Colonic mucosa (tissue), 4 donors: Measurements from ENCODE around the gene PTPRT. TPM values are rescaled to one million over a fixed set of nuclear protein-coding genes. Genes with fewer than 3 reads are reported as not detected.
A peak's percentile ranks its signal among the peaks of the same experiment; 100 is the strongest.

Experiments used
- DNase-seq: peaks from one replicate; pipeline ENCODE4 v3.0.0-alpha.2; 2020
- H3K27ac ChIP-seq: fragments of 200-600 bp; one replicate; pipeline ENCODE4 v1.8.0; 2021
- H3K27me3 ChIP-seq: fragments of 200-600 bp; one replicate; pipeline ENCODE4 v1.8.0; 2021
- H3K36me3 ChIP-seq: fragments of 200-600 bp; one replicate; pipeline ENCODE4 v1.8.0; 2021
- H3K4me1 ChIP-seq: fragments of 200-600 bp; one replicate; pipeline ENCODE4 v1.8.0; 2021; ENCODE audit warnings: mild to moderate bottlenecking
- H3K4me3 ChIP-seq: fragments of 200-600 bp; one replicate; pipeline ENCODE4 v1.8.0; 2021
- H3K9ac ChIP-seq, 2 donors: one replicate each; pipeline ENCODE4 v1.7.0; 2013; ENCODE audit warnings: control low read depth in 2 of 2, low read depth in 2 of 2, low read length in 2 of 2
- H3K9me3 ChIP-seq: fragments of 200-600 bp; one replicate; pipeline ENCODE4 v1.8.0; 2021
- CTCF ChIP-seq: fragments of 200-600 bp; IDR thresholded peaks from one replicate; pipeline ENCODE4 v1.8.0; 2022; ENCODE audit warnings: antibody characterized with exemption, mild to moderate bottlenecking
- intact Hi-C: fragments of 100-400 bp; cut with DNase I; formaldehyde crosslinking; loops from one replicate; pipeline ENCODE4 v1.14.1; 2022
- total RNA-seq, 2 donors: library from RNA; stranded (reverse); fragmentation: NEBNext Ultra II Directional in 1 of 2; extraction: Animal tissue kit (Norgen Biotek cat#: 25700) in 1 of 2; gene quantifications; one replicate each; pipeline ENCODE4 v1.2.1, GENCODE V29; 2021
- donor health status: healthy.
- donor health status: DM: no; HTN: no; CAD: no.
- donor health status: DM: no; HTN: no; CAD: no.

The PTPRT gene
- total RNA-seq, 2 donors from 2014 or later = 0.11 to 0.12 TPM

- H3K27me3 ChIP-seq = no peaks in the 10 kb centered on the region
- DNase-seq = peak; percentile 22
- H3K4me3 ChIP-seq = no peak overlapping the region
- H3K4me1 ChIP-seq = no peaks in the 10 kb centered on the region
- no peaks in the 10 kb centered on the region for H3K36me3 ChIP-seq
- TF ChIP-seq CTCF = no peak
- intact Hi-C loops = no loop called here
- H3K9me3 ChIP-seq = no peaks in the 10 kb centered on the region
- no peak overlapping the region for H3K27ac ChIP-seq
- no peak overlapping the region for H3K9ac ChIP-seq
Measured at GRCh38 chr20:42572320-42573016, 617.2 kb downstream of the PTPRT start.

DNA sequence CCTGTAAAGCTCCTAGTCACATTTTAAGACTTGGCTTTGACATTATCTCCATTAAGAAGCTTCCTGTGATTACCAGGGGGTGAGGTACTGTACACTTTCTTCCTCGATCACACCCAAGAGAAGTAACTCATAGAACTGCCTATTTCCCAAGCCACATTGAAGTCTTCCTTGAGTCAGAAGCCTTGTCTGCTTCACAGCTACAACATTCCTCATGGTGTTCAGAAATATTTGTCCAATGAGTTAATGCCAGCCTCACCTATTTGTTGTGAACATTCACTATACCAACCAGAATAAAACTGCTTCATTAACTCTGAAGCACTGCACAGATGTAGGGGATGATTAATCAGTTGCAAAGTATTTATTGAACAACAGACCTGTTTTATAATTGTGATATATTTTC lies 622.3 kb downstream of the PTPRT start:
- Histone ChIP-seq H3K36me3 (no peaks in the 10 kb centered on the region), H3K9ac (no peak overlapping the region), H3K27me3 (no peaks in the 10 kb centered on the region), H3K4me3 (no peak overlapping the region), H3K27ac (no peak overlapping the region), H3K4me1 (no peaks in the 10 kb centered on the region), H3K9me3 (no peaks in the 10 kb centered on the region)
- TF ChIP-seq CTCF = no peak
- intact Hi-C loops = no loop called here
- DNase-seq = no peak

GRCh38 chr20:42565235-42565995 lies 624.3 kb downstream of the PTPRT start:
- Histone ChIP-seq H3K9ac (no peak overlapping the region), H3K36me3 (no peaks in the 10 kb centered on the region), H3K9me3 (no peaks in the 10 kb centered on the region), H3K4me1 (no peaks in the 10 kb centered on the region), H3K4me3 (no peak overlapping the region), H3K27me3 (no peaks in the 10 kb centered on the region), H3K27ac (no peak overlapping the region)
- DNase-seq = no peak
- no peak for TF ChIP-seq CTCF
- intact Hi-C loops = no loop called here

DNA sequence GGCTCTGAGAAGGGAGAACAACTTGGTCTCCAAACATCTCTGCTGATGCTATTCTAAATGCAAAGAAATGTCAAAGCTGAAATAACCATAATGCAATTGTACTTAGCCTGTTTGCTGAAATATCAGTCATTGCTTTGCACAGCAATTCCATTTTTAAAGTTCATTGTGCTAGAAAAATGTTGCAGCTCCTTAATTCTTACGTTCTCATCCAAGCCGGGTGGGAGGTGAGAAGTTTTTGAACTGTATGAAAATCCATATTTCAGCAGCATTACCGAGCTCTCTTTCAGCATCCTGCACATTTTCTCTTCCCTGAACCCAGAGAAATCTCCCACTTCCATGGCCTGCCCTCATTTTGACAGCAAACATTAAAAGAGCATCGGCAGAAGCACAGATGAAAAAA lies 630.0 kb downstream of the PTPRT start:
- no peaks in the 10 kb centered on the region for H3K27me3 ChIP-seq
- no peaks in the 10 kb centered on the region for H3K36me3 ChIP-seq
- no peaks in the 10 kb centered on the region for H3K4me1 ChIP-seq
- no peak overlapping the region for H3K27ac ChIP-seq
- H3K9me3 ChIP-seq = no peaks in the 10 kb centered on the region
- intact Hi-C loops = no loop called here
- H3K4me3 ChIP-seq = no peak overlapping the region
- no peak for TF ChIP-seq CTCF
- DNase-seq = no peak
- no peak overlapping the region for H3K9ac ChIP-seq

DNA sequence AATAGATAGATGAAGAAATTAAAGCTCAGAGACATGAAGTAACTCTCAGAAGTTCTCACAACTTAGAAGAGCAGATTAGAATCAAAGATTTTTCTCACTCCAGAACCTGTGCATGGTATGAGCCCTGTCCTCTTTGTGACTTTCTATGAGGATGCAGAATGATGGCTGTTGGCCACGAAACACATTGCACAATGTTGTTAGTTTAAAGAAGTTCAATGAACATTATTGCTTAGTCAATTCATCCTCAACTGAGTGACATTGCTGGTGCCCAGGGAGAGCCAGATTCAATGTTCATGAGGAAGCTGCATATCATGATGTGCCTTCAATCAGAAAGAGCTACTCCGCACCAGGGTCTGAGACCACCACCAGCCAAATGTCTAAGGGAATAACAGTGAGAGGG lies 633.1 kb downstream of the PTPRT start:
- Histone ChIP-seq H3K4me3 (no peak overlapping the region), H3K27me3 (no peaks in the 10 kb centered on the region), H3K27ac (no peak overlapping the region), H3K9ac (no peak overlapping the region), H3K36me3 (no peaks in the 10 kb centered on the region), H3K9me3 (no peaks in the 10 kb centered on the region), H3K4me1 (no peaks in the 10 kb centered on the region)
- no peak for TF ChIP-seq CTCF
- no peak for DNase-seq
- intact Hi-C loops = no loop called here
